ENCODE results near the gene COMMD3. TPM values are rescaled to one million over a fixed set of nuclear protein-coding genes. Genes with fewer than 3 reads are reported as not detected.
"Not testable (repeated sequence)": the region's sequence is repeated elsewhere in the genome, so short reads cannot be mapped to it uniquely, and the experiment has no call there.

COMMD3 gene
- total RNA-seq, 1 experiment from 2014 or later, result 69.4 TPM

DNA sequence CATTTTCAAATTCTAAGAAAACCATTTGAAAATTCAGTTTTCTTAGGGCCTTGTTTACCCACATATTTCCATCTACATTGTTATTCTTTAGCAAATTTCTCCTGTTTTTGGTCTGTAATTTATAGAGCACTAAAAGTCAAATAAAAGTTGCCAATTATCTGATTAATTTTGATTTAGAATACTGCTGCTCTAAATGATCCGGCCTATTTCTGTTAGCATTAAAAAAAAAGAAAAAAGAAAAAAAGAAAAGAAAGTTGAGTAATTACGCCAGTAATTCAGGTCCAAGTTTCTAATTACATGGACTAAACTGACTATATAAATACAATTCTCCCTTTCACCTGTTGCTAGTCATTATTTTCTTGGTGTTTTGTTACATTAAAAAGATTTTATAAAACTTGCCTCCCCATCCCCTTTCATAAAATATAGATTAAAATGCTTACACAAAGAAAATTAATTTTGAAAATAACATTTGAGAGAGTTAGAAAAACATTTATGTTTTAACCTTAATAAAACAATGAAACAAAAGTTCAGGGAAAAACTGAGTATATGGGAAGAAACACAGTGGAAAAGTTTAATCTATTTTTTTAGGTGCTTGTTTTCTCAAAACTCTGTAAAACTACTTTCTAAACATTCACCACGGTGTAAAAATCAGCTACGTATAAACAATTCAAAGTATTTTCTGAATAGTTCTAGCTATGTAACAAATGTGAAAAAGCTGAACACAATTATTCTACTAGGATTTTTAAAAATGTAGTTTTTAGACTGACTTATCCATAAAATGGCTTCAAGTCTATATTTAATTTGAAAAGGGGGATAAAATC, 6.8 kb upstream of the COMMD3 start:
- Mint-ChIP-seq H3K27ac (ENCODE audit: low read depth, unreplicated experiment) (no peak overlapping the region), H3K27me3 (ENCODE audit: insufficient read depth, unreplicated experiment) (no peaks in the 10 kb centered on the region), H3K36me3 (ENCODE audit: insufficient read depth, unreplicated experiment) (no peaks in the 10 kb centered on the region), H3K4me1 (ENCODE audit: insufficient read depth, unreplicated experiment) (no peaks in the 10 kb centered on the region), H3K9me3 (ENCODE audit: unreplicated experiment) (no peaks in the 10 kb centered on the region), H3K4me3 (ENCODE audit: unreplicated experiment) (no peak overlapping the region)
- DNase-seq (ENCODE audit: unreplicated experiment), result no peak
- TF ChIP-seq, protein P1, sequence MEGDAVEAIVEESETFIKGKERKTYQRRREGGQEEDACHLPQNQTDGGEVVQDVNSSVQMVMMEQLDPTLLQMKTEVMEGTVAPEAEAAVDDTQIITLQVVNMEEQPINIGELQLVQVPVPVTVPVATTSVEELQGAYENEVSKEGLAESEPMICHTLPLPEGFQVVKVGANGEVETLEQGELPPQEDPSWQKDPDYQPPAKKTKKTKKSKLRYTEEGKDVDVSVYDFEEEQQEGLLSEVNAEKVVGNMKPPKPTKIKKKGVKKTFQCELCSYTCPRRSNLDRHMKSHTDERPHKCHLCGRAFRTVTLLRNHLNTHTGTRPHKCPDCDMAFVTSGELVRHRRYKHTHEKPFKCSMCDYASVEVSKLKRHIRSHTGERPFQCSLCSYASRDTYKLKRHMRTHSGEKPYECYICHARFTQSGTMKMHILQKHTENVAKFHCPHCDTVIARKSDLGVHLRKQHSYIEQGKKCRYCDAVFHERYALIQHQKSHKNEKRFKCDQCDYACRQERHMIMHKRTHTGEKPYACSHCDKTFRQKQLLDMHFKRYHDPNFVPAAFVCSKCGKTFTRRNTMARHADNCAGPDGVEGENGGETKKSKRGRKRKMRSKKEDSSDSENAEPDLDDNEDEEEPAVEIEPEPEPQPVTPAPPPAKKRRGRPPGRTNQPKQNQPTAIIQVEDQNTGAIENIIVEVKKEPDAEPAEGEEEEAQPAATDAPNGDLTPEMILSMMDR (IDR thresholded peaks at IDR 0.05; ENCODE audit: unreplicated experiment), result no peak
- BruUV-seq (replicated peaks), result no TSS peak
- ChIA-PET CTCF (no interaction called here), POLR2A (no interaction called here)
- intact Hi-C loops (cut with micrococcal nuclease), result no loop called here

DNA sequence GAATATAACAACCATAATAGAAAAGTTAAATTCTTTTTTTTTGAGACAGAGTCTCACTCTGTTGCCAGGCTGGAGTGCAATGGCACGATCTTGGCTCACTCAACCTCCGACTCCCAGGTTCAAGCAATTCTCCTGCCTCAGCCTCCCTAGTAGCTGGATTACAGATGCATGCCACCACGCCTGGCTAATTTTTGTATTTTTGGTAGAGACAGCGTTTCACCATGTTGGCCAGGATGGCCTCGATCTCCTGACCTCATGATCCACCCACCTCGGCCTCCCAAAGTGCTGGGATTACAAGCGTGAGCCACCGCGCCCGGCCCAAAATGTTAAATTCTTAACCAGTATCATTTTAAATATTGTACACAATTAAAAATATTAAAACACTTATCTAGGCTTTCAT, 6.2 kb upstream of the COMMD3 start:
- H3K27ac Mint-ChIP-seq (ENCODE audit: low read depth, unreplicated experiment); H3K4me3 Mint-ChIP-seq (ENCODE audit: unreplicated experiment); CTCF ChIA-PET; H3K27me3 Mint-ChIP-seq (ENCODE audit: insufficient read depth, unreplicated experiment); H3K9me3 Mint-ChIP-seq (ENCODE audit: unreplicated experiment); H3K36me3 Mint-ChIP-seq (ENCODE audit: insufficient read depth, unreplicated experiment); intact Hi-C loops (cut with micrococcal nuclease); H3K4me1 Mint-ChIP-seq (ENCODE audit: insufficient read depth, unreplicated experiment); BruUV-seq (replicated peaks); DNase-seq (ENCODE audit: unreplicated experiment): not testable (repeated sequence)
- POLR2A ChIA-PET, result interaction anchor here (1.3 kb wide), 1 partner anchor 81 kb away, joined by 5 read pairs; no protein-coding TSS in a partner anchor

DNA sequence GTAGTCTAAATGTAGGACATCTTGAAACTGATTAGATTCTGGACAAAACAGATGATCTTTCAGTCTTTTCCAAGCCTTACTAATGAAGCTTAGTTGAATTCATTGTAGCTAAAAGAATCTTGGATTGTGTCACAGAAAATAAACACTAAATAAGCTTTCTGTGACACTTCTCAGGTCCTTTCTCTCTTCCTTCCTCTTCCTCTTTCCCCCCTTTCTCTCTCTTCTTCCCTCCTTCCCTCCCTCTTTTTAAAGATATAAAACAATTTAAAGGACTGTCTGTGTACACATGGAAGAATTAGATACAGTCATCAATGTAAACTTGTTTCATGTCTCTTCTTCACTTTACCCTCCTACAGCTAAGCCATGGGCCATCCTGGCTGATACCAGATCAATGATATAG, 5.3 kb upstream of the COMMD3 start:
- intact Hi-C loops (cut with micrococcal nuclease), result no loop called here
- H3K9me3 Mint-ChIP-seq (ENCODE audit: unreplicated experiment), result no peaks in the 10 kb centered on the region
- POLR2A ChIA-PET, result interaction anchor here (1.0 to 1.3 kb wide), 3 partner anchors 9 to 82 kb away, joined by 3 to 5 read pairs (median 3); no protein-coding TSS in a partner anchor

DNA sequence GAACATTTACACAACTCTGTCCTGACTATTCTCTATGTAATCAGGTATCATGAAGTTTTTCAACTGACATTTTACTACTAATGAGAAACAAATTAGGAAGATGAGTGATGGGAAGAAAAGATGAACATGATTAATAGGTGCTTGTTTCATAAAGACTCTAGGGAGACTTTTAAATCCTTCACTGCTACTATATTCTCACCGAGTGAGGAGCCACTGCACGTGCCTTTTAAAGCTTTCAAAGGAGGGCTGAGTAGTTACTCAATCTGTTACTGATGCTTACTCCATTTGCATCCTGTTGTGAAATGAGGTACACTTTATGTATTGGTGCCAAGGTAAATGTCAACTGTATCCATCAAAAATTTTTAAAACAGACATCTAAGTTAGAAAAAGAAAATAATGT, 1.3 kb upstream of the COMMD3 start:
- BruUV-seq (replicated peaks), result no TSS peak
- CTCF ChIA-PET, result interaction anchor here (1.0 to 3.0 kb wide), 4 partner anchors 26 to 326 kb away, joined by 3 to 10 read pairs (median 6); partner anchors contain the start of gene DNAJC1

More for the DNA sequence above, 5.3 kb upstream of the COMMD3 start:
- no TSS peak for BruUV-seq (replicated peaks)
- CTCF ChIA-PET, result interaction anchor here (0.6 kb wide), 1 partner anchor 164 kb away, joined by 4 read pairs; no protein-coding TSS in a partner anchor
- DNase-seq (ENCODE audit: unreplicated experiment), result no peak
- TF ChIP-seq, protein P1 (IDR thresholded peaks at IDR 0.05; ENCODE audit: unreplicated experiment), result no peak
- H3K4me3 Mint-ChIP-seq (ENCODE audit: unreplicated experiment), result no peak overlapping the region
- no peaks in the 10 kb centered on the region for H3K36me3 Mint-ChIP-seq (ENCODE audit: insufficient read depth, unreplicated experiment)
- no peak overlapping the region for H3K27ac Mint-ChIP-seq (ENCODE audit: low read depth, unreplicated experiment)
- H3K27me3 Mint-ChIP-seq (ENCODE audit: insufficient read depth, unreplicated experiment), result no peaks in the 10 kb centered on the region
- H3K4me1 Mint-ChIP-seq (ENCODE audit: insufficient read depth, unreplicated experiment), result peaks cover 4% of the 10 kb centered on the region

More for the DNA sequence above, 1.3 kb upstream of the COMMD3 start:
- intact Hi-C loops (cut with micrococcal nuclease), result loop anchor here (5.0 kb wide), 1 partner anchor 112 kb away; no protein-coding TSS in a partner anchor
- Mint-ChIP-seq H3K27ac (ENCODE audit: low read depth, unreplicated experiment) (peak overlapping the region; percentile 84), H3K9me3 (ENCODE audit: unreplicated experiment) (no peaks in the 10 kb centered on the region), H3K4me1 (ENCODE audit: insufficient read depth, unreplicated experiment) (peaks cover 12% of the 10 kb centered on the region), H3K27me3 (ENCODE audit: insufficient read depth, unreplicated experiment) (no peaks in the 10 kb centered on the region), H3K36me3 (ENCODE audit: insufficient read depth, unreplicated experiment) (no peaks in the 10 kb centered on the region), H3K4me3 (ENCODE audit: unreplicated experiment) (peak overlapping the region; percentile 85)
- TF ChIP-seq, protein P1 (IDR thresholded peaks at IDR 0.05; ENCODE audit: unreplicated experiment), result no peak
- POLR2A ChIA-PET, result interaction anchor here (0.5 to 8.0 kb wide), 15 partner anchors 8 to 787 kb away, joined by 3 to 239 read pairs (median 8); partner anchors contain the start of gene DNAJC1
- DNase-seq (ENCODE audit: unreplicated experiment), result peak; percentile 72

Measured in MCF 10A (cell line).